ENCODE data around the gene TMEM187.

The TMEM187 gene

DNA sequence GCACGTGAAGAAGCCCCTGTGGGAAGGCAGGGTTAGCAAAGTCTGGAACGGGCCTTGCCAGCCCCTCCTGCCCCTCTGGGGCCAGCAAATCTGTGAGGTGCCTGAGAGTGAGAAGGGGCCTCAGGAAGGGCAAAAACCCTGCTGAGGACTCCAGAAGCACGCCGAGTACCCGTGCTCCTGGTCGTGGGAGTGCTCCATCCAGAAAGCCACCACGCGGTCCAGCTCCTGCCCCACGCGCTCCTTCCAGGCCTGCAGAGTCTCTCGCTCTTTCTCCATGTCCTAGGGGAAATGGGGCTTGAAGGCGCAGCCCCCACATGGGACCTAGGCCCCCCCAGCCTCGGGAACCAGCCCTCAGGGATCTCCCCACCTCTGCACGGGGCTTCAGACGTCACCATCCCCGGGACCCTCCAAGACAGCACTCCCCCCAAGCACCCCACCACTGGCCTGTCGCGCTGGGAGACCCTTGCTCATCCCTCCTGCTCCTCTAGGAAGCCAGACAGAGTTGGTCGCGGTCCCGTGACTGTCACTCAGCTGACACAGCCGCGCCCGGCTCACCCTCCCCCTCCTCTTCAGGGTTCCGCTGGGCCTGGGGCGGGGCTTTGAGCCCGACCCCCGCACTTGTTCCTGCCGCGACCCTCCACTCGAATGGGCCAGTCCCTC, 28.3 kb upstream of the TMEM187 start, which contains the start of gene RENBP:
TSS of gene RENBP (minus strand) at position 504 of the 660 bp plus-strand sequence. CDS start at position 471, 33 bp downstream.
- no peak for DNase-seq (ENCODE audit: extremely low spot score)
- CTCF ChIA-PET = interaction anchor here (1.3 to 10.9 kb wide), 4 partner anchors 18 to 181 kb away, joined by 3 to 187 read pairs (median 80); partner anchors contain the start of genes ARHGAP4, HCFC1 and PLXNB3
- POLR2A ChIA-PET = no interaction called here

DNA sequence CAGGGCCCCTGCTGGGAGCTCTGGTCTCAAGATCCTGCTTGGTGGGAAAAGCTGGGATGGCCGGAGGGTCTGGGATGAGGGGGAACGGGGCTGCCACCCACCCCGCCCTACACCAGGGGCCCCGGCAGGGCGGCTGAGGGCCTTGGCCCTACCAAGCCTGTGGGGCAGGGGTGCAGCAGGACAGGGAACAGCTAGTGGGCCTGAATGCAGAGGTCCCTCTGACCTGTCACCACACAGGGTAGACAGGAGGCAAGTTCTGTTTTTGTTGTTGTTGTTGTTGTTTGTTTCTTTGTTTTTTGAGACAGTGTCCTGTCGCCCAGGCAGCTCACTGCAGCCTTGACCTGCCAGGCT, 27.8 kb upstream of the TMEM187 start:
- TF ChIP-seq, protein P1, sequence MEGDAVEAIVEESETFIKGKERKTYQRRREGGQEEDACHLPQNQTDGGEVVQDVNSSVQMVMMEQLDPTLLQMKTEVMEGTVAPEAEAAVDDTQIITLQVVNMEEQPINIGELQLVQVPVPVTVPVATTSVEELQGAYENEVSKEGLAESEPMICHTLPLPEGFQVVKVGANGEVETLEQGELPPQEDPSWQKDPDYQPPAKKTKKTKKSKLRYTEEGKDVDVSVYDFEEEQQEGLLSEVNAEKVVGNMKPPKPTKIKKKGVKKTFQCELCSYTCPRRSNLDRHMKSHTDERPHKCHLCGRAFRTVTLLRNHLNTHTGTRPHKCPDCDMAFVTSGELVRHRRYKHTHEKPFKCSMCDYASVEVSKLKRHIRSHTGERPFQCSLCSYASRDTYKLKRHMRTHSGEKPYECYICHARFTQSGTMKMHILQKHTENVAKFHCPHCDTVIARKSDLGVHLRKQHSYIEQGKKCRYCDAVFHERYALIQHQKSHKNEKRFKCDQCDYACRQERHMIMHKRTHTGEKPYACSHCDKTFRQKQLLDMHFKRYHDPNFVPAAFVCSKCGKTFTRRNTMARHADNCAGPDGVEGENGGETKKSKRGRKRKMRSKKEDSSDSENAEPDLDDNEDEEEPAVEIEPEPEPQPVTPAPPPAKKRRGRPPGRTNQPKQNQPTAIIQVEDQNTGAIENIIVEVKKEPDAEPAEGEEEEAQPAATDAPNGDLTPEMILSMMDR (IDR thresholded peaks at IDR 0.05; ENCODE audit: control extremely low read depth, extremely low read depth, low read depth, missing control alignments) = no peak
- DNase-seq (ENCODE audit: extremely low spot score) = no peak
- ChIA-PET POLR2A (no interaction called here), CTCF (interaction anchor here (1.3 to 10.9 kb wide), 4 partner anchors 18 to 182 kb away, joined by 3 to 187 read pairs (median 80); partner anchors contain the start of genes ARHGAP4, HCFC1 and PLXNB3)

More for the DNA sequence above, 28.3 kb upstream of the TMEM187 start, which contains the start of gene RENBP:
- TF ChIP-seq, protein P1 (IDR thresholded peaks at IDR 0.05; ENCODE audit: control extremely low read depth, extremely low read depth, low read depth, missing control alignments) = no peak

DNA sequence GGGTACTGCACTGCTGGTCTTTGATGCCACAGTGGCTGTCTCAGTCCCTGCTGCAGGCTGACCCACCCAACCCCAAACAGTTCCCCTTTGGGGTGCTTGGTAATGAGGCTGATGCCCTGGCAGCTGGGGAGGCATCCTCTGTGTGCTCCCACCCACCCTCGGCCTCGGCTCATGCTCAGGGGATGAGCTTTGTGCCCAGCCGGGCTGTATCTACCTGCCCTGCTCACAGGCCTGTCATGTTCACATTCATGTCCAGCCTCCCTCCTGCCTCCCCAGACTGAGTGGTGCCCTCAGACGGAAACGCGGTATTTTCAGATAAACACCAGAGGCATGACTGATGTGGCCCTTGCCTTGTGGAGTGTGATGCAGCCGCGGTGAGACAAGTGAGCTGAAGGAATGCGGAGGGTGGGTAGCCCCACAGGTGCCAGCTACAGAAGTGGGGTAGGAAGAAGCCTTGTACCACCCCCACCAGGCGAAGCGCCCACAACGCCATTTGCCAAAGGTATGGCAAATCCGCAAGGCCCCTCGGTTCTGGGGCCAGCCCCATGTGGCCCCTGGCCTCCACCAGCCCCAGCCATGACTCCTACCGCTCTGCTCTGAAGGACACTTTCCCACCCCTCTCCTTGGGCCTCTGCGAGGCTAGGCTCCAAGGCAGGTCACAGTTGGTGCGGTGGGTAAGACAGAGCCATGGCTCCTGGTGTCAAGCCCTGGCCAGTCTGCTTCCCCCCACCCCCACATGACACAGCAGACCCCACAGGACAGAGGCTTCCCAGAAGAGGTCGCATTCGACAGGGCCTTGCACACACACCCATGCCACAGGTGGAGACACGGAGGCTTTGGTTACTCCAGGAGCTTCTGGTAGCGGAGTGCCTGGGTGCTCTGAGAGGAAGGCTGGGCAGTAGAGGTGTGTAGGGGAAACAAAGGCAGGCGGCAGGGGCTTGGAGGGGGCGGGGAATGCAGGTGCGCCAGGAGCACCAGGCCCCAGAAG, 26.3 kb upstream of the TMEM187 start:
- no peak for DNase-seq (ENCODE audit: extremely low spot score)
- ChIA-PET POLR2A (interaction anchor here (0.7 to 1.2 kb wide), 3 partner anchors 7 to 169 kb away, joined by 3 to 6 read pairs (median 3); no protein-coding TSS in a partner anchor), CTCF (interaction anchor here (0.8 to 10.9 kb wide), 14 partner anchors 8 to 588 kb away, joined by 3 to 187 read pairs (median 4); partner anchors contain the start of genes ARHGAP4, HCFC1, NAA10 and PLXNB3)
- TF ChIP-seq, protein P1 (IDR thresholded peaks at IDR 0.05; ENCODE audit: control extremely low read depth, extremely low read depth, low read depth, missing control alignments) = no peak

DNA sequence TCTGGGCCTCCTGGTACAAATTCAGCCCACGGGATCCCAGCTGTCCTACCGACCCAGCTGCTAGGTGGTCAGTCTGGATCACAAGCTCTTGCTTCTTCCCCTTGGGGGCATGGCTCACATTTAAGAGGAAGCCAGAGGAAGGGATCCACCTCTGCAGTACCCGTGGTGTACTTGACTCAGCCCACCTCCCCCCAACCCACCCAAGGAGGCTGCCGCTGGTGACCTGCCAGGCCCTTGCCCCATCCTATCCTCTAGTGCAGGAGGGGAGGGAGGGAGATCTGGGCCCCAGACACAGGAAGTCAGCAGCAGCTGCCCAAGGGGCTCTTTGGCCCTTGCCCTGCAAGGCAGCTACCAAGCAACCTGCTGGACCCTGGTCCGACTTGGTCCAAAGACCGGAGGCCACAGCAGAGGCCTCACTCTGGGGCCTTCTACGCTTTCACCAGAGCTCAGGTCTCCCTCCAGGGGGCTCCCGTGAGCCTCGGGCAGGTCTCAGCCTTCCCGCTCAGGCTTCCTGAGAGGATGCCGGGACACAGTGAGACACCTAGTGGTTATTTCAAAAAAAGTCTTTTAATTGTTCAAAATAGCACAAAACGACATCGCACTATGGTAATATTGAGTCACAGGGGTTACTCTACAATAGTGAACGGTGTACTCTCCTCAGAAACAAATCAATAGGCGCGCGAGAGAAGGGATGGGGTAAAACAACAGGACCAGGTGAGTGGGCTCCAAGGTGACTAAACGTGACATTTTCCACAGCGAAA, 25.4 kb upstream of the TMEM187 start:
- TF ChIP-seq, protein P1 (IDR thresholded peaks at IDR 0.05; ENCODE audit: control extremely low read depth, extremely low read depth, low read depth, missing control alignments) = peak; percentile 68
- POLR2A ChIA-PET = interaction anchor here (0.8 to 1.2 kb wide), 4 partner anchors 8 to 170 kb away, joined by 3 read pairs; no protein-coding TSS in a partner anchor
- peak; percentile 86 for DNase-seq (ENCODE audit: extremely low spot score)
- CTCF ChIA-PET = interaction anchor here (0.6 to 10.9 kb wide), 17 partner anchors 9 to 587 kb away, joined by 3 to 187 read pairs (median 4); partner anchors contain the start of genes ARHGAP4, HCFC1, NAA10 and PLXNB3

DNA sequence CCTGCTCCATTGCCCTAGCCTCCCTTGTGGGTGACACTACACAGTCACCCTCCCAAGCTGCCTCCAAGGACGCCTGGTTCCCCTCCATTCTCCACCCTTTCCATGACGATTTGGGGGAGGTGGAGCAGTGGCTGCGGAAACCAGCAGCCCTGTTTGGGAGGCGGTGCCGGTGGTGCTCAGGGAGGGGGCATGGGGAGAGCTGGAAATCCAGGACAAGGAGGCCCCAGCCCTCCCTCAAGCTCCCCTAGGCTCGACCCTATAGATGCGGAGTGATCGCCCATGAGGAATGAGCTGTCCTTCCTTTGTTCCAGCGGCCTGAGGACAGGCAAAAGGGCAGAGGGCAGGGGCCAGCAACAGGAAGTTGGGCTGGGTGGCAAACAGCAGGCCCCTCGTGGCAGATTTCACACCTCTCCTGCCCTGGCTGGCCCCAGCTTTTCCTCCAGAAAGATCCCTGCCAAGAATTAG, 24.5 kb upstream of the TMEM187 start:
- DNase-seq (ENCODE audit: extremely low spot score) = no peak
- ChIA-PET POLR2A (no interaction called here), CTCF (interaction anchor here (1.1 to 10.9 kb wide), 6 partner anchors 10 to 185 kb away, joined by 3 to 187 read pairs (median 18); partner anchors contain the start of genes ARHGAP4, HCFC1 and PLXNB3)
- TF ChIP-seq, protein P1 (IDR thresholded peaks at IDR 0.05; ENCODE audit: control extremely low read depth, extremely low read depth, low read depth, missing control alignments) = no peak
